ENCODE measurements around the gene AKAP9.
"Not testable (repeated sequence)": the region's sequence is repeated elsewhere in the genome, so short reads cannot be mapped to it uniquely, and the experiment has no call there.

The AKAP9 gene

DNA sequence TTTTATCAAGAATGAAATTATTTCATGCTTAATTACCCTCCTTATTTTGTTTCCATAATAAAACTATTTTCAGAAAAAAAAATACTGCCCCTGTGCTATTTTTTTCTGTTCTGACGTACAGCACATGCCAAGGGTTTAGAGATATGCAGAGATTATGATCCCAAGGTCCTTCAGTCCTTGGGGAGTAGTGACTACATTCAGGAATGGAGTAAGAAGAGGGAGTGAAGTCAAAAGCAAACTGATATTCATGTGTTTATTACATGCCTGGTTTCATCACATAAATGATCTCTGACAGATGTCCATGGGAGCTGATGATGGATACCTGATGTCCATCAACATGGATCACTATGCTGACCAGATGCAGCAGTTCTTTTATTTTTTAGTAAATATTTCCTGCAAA is 17.2 kb downstream of the AKAP9 start:
- no peaks in the 10 kb centered on the region for H3K27me3 Mint-ChIP-seq
- peaks cover 14% of the 10 kb centered on the region for H3K4me1 Mint-ChIP-seq
- ATAC-seq (ENCODE audit: low read depth) (no peak), DNase-seq (ENCODE audit: low spot score in 2 of 2) (no peak)
- no peak overlapping the region for H3K4me3 Mint-ChIP-seq
- no peaks in the 10 kb centered on the region for H3K9me3 Mint-ChIP-seq
- no peak overlapping the region for H3K27ac Mint-ChIP-seq
- H3K36me3 Mint-ChIP-seq = peaks cover 7% of the 10 kb centered on the region

DNA sequence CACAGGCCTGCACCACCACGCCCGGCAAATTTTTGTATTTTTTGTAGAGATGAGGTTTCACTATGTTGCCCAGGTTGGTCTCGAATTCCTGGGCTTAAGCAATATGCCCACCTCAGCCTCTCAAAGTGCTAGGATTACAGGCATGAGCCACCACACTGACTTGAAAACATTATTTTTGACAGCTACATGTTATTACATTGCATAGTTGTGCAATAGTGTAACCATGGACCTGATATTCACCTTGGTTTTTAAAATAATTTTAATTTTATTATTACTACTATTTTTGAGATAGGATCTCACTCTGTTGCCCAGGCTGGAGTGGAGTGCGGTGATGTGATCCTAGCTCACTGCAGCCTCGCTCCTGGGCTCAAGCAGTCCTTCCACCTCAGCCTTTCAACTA is 18.4 kb downstream of the AKAP9 start:
- no peak for ATAC-seq (ENCODE audit: low read depth)
- no peak for DNase-seq (ENCODE audit: low spot score in 2 of 2)
- no peak overlapping the region for H3K4me3 Mint-ChIP-seq
- no peaks in the 10 kb centered on the region for H3K9me3 Mint-ChIP-seq
- no peak overlapping the region for H3K27ac Mint-ChIP-seq
- H3K27me3 Mint-ChIP-seq = no peaks in the 10 kb centered on the region
- peaks cover 6% of the 10 kb centered on the region for H3K36me3 Mint-ChIP-seq
- H3K4me1 Mint-ChIP-seq = peaks cover 10% of the 10 kb centered on the region

DNA sequence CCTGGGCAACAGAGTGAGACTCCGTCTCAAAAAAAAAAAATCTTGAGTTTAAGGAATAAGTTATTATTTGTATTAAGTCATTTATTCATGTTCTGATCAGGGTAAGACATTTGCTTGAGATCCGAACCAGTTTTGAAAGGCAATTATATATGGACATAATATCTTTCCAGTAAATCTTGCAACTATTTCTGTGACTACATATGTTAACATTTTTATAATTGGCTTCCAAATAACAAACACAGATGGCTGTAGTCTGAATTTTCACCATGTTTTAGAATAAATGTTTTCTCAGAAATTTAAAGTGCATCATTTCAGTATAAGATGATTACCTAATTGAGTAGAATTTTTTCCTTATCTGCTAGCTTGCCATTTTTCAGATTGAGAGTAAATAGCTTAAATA is 21.2 kb downstream of the AKAP9 start:
- H3K27me3 Mint-ChIP-seq = no peaks in the 10 kb centered on the region
- peaks cover 5% of the 10 kb centered on the region for H3K9me3 Mint-ChIP-seq
- H3K36me3 Mint-ChIP-seq = peaks cover 11% of the 10 kb centered on the region
- H3K4me1 Mint-ChIP-seq = peaks cover 17% of the 10 kb centered on the region
- H3K27ac Mint-ChIP-seq = no peak overlapping the region
- no peak for DNase-seq (ENCODE audit: low spot score in 2 of 2)
- ATAC-seq (ENCODE audit: low read depth) = no peak
- H3K4me3 Mint-ChIP-seq = no peak overlapping the region

DNA sequence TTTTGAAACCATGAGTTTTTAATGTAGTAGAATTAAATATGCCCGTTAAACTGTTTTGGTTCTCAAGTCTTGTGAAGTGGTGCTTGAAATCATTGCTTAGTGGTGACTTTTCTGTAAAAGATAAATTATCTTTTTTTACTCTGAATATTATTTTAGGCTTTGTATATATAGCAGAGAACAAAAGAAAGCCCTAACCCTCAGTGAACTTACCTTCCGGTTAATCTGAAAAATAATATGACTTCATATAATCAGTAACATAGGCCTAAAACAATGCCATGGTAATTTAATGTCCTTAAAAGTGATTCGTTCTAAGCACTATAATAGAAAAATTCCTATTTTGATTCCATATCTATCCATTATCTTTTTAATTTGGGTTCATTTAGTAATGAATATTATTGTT is 21.8 kb downstream of the AKAP9 start:
- Mint-ChIP-seq H3K27me3 (no peaks in the 10 kb centered on the region), H3K36me3 (peaks cover 11% of the 10 kb centered on the region), H3K9me3 (peaks cover 5% of the 10 kb centered on the region), H3K27ac (no peak overlapping the region), H3K4me1 (peaks cover 21% of the 10 kb centered on the region), H3K4me3 (no peak overlapping the region)
- ATAC-seq (ENCODE audit: low read depth) = no peak
- DNase-seq (ENCODE audit: low spot score in 2 of 2) = no peak

DNA sequence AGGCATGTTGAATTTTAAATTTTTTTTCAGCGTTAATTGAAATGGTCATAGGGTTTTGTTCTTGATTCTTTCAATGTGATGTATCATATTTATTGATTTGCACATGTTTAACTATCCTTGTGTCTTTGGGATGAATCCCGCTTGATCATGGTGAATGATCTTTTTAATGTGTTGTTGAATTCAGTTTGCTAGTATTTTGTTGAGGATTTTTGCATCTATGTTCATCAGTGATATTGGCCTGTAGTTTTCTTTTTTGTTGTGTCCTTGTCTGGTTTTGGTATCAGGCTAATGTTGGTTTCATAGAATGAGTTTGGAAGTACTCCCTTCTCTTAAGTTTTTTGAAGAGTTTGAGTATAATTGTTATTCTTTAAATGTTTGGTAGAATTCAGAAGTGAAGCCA is 26.9 kb downstream of the AKAP9 start:
- peaks cover 13% of the 10 kb centered on the region for H3K36me3 Mint-ChIP-seq
- not testable (repeated sequence) for H3K27me3 Mint-ChIP-seq; H3K27ac Mint-ChIP-seq; DNase-seq (ENCODE audit: low spot score in 2 of 2); ATAC-seq (ENCODE audit: low read depth); H3K9me3 Mint-ChIP-seq; H3K4me3 Mint-ChIP-seq
- H3K4me1 Mint-ChIP-seq = peaks cover 34% of the 10 kb centered on the region

DNA sequence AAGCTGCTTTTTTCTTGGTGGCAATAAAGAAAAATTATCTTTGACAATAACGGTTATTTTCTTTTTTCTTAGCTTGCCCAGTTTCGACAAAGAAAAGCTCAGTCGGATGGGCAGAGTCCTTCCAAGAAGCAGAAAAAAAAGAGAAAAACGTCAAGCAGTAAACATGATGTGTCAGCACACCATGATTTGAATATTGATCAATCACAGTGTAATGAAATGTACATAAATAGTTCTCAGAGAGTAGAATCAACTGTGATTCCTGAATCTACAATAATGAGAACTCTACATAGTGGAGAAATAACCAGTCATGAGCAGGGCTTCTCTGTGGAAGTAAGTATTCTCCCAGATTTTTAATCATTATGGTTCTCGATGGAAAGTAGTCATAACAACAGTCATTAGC is 33.0 kb downstream of the AKAP9 start:
- Mint-ChIP-seq H3K36me3 (peaks cover 18% of the 10 kb centered on the region), H3K4me3 (no peak overlapping the region), H3K4me1 (peaks cover 9% of the 10 kb centered on the region), H3K9me3 (no peaks in the 10 kb centered on the region), H3K27ac (no peak overlapping the region), H3K27me3 (no peaks in the 10 kb centered on the region)
- ATAC-seq (ENCODE audit: low read depth) (no peak), DNase-seq (ENCODE audit: low spot score in 2 of 2) (no peak)

DNA sequence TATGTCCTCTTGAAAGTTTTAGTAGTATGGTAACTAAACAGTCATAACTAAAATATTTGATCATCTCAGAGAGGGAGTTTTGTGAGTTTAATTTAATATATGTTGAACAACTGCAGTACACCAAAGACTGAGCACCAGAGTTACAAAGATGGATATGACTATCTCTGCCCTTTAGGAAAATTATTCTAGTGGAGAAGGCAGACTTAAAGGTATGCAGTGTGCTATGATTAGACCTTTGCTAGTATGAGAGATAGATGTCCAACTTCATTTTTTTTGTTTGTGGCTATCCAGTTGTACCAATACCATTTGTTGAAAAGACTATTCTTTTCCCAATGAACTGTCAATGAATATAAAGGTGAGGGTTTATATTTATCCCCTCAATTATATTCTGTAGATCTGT is 33.4 kb downstream of the AKAP9 start:
- DNase-seq (ENCODE audit: low spot score in 2 of 2) (no peak), ATAC-seq (ENCODE audit: low read depth) (no peak)
- peaks cover 8% of the 10 kb centered on the region for H3K4me1 Mint-ChIP-seq
- H3K27me3 Mint-ChIP-seq = no peaks in the 10 kb centered on the region
- H3K4me3 Mint-ChIP-seq = no peak overlapping the region
- peaks cover 20% of the 10 kb centered on the region for H3K36me3 Mint-ChIP-seq
- H3K9me3 Mint-ChIP-seq = no peaks in the 10 kb centered on the region
- H3K27ac Mint-ChIP-seq = no peak overlapping the region

GRCh38 chr7:91976743-91977142 is 36.1 kb downstream of the AKAP9 start:
- Mint-ChIP-seq H3K27me3 (no peaks in the 10 kb centered on the region), H3K4me1 (no peaks in the 10 kb centered on the region), H3K4me3 (no peak overlapping the region), H3K36me3 (peaks cover 20% of the 10 kb centered on the region), H3K9me3 (no peaks in the 10 kb centered on the region), H3K27ac (no peak overlapping the region)
- DNase-seq (ENCODE audit: low spot score in 2 of 2) = no peak
- ATAC-seq (ENCODE audit: low read depth) = no peak

GRCh38 chr7:91979590-91979989 is 38.9 kb downstream of the AKAP9 start:
- H3K27ac Mint-ChIP-seq = no peak overlapping the region
- peaks cover 33% of the 10 kb centered on the region for H3K36me3 Mint-ChIP-seq
- H3K4me1 Mint-ChIP-seq = peaks cover 9% of the 10 kb centered on the region
- H3K9me3 Mint-ChIP-seq = peaks cover 2% of the 10 kb centered on the region
- no peak for DNase-seq (ENCODE audit: low spot score in 2 of 2)
- no peak overlapping the region for H3K4me3 Mint-ChIP-seq
- no peak for ATAC-seq (ENCODE audit: low read depth)
- H3K27me3 Mint-ChIP-seq = no peaks in the 10 kb centered on the region

DNA sequence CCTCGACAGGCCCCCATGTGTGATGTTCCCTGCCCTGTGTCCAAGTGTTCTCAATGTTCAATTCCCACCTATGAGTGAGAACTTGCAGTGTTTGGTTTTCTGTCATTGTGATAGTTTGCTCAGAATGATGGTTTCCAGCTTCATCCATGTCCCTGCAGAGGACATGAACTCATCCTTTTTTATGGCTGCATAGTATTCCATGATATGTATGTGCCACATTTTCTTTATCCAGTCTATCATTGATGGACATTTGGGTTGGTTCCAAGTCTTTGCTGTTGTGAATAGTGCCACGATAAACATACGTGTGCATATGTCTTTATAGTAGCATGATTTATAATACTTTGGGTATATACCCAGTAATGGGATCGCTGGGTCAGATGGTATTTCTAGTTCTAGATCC is 41.7 kb downstream of the AKAP9 start:
- Mint-ChIP-seq H3K4me1 (peaks cover 13% of the 10 kb centered on the region), H3K36me3 (peaks cover 31% of the 10 kb centered on the region)
- not testable (repeated sequence) for H3K27me3 Mint-ChIP-seq; H3K9me3 Mint-ChIP-seq; H3K4me3 Mint-ChIP-seq; H3K27ac Mint-ChIP-seq; ATAC-seq (ENCODE audit: low read depth); DNase-seq (ENCODE audit: low spot score in 2 of 2)

- Mint-ChIP-seq H3K36me3 (peaks cover 21% of the 10 kb centered on the region), H3K4me1 (peaks cover 11% of the 10 kb centered on the region), H3K27me3 (no peaks in the 10 kb centered on the region), H3K27ac (no peak overlapping the region), H3K9me3 (no peaks in the 10 kb centered on the region), H3K4me3 (no peak overlapping the region)
- DNase-seq (ENCODE audit: low spot score in 2 of 2) (no peak), ATAC-seq (ENCODE audit: low read depth) (no peak)
Measured at GRCh38 chr7:91988213-91988612, 47.6 kb downstream of the AKAP9 start.

DNA sequence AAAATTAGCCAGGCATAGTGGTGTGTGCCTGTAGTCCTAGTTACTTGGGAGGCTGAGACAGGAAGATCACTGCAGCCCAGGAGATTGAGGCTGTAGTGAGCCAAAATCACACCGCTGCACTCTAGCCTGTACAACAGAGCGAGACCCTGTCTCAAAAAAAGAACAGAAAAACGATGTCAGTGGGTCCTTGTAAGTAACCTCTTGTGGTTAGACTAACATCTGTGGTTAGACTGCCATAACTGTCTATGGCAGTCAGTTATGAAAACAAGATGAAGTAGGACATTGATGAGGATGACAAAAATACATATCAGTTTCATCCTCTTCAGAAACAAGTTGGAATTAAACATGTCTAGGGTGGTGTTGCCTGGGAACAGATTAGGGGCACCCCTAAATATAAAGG is 53.3 kb downstream of the AKAP9 start:
- Mint-ChIP-seq H3K4me3 (no peak overlapping the region), H3K27me3 (no peaks in the 10 kb centered on the region), H3K27ac (no peak overlapping the region), H3K9me3 (no peaks in the 10 kb centered on the region), H3K4me1 (peaks cover 2% of the 10 kb centered on the region), H3K36me3 (peaks cover 33% of the 10 kb centered on the region)
- DNase-seq (ENCODE audit: low spot score in 2 of 2) = no peak
- ATAC-seq (ENCODE audit: low read depth) = no peak

DNA sequence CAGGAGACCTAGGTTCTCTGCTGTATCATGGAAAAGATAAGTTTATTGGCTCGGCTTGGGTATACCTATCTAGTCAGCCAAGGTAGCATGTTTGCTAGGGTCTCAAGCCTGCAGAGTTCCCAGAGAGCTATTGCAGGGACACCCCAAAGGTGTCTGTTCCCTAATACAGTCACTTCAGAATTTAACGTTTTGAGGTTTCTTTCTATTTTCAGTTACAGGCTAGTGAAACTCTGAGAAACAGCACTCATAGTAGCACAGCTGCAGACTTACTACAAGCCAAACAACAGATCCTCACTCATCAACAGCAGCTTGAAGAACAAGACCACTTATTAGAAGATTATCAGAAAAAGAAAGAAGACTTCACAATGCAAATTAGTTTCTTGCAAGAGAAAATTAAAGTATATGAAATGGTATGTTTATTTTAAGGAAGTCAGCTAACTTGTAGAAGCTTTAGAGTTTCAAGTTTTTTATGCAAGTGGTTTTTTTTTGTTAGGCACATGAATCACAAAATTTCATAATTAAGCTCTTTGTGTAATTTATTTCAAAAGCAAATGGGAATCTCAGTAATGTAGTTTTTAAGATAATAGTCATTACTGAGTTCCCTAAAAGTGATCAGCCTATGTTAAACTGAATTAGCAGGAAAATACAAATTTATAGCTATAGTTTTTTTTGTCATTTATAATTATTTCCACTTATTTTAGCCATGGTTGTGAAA is 54.9 kb downstream of the AKAP9 start:
- DNase-seq (ENCODE audit: low spot score in 2 of 2) = no peak
- H3K4me1 Mint-ChIP-seq = peaks cover 2% of the 10 kb centered on the region
- H3K27ac Mint-ChIP-seq = no peak overlapping the region
- ATAC-seq (ENCODE audit: low read depth) = no peak
- H3K27me3 Mint-ChIP-seq = no peaks in the 10 kb centered on the region
- no peak overlapping the region for H3K4me3 Mint-ChIP-seq
- peaks cover 36% of the 10 kb centered on the region for H3K36me3 Mint-ChIP-seq
- H3K9me3 Mint-ChIP-seq = no peaks in the 10 kb centered on the region

- Mint-ChIP-seq H3K9me3 (peaks cover 6% of the 10 kb centered on the region), H3K4me3 (no peak overlapping the region), H3K4me1 (peaks cover 2% of the 10 kb centered on the region), H3K27ac (no peak overlapping the region), H3K27me3 (no peaks in the 10 kb centered on the region), H3K36me3 (peaks cover 51% of the 10 kb centered on the region)
- DNase-seq (ENCODE audit: low spot score in 2 of 2) (no peak), ATAC-seq (ENCODE audit: low read depth) (no peak)
Measured at GRCh38 chr7:91999631-92000565, 59.2 kb downstream of the AKAP9 start.

All from memory B cell (primary cell).